ENCODE measurements around the gene BAZ2B.

- TF ChIP-seq LEF1 (IDR thresholded peaks at IDR 0.05; ENCODE audit: borderline replicate concordance) (no peak), SP1 (IDR thresholded peaks at IDR 0.05) (no peak), BHLHE40 (IDR thresholded peaks at IDR 0.05; ENCODE audit: borderline replicate concordance) (no peak), FOXM1 (IDR thresholded peaks at IDR 0.05; ENCODE audit: borderline replicate concordance) (no peak), ELF4 (IDR thresholded peaks at IDR 0.05) (no peak), NFRKB (IDR thresholded peaks at IDR 0.05) (no peak), FOXK2 (IDR thresholded peaks at IDR 0.05) (no peak), FOXA1 (IDR thresholded peaks at IDR 0.05) (no peak), L3MBTL2 (conservative IDR thresholded peaks at IDR 0.05) (no peak), ZNF384 (IDR thresholded peaks at IDR 0.05) (no peak), SUZ12 (IDR thresholded peaks at IDR 0.05) (no peak), ARNT (IDR thresholded peaks at IDR 0.05) (no peak), HDGF (IDR thresholded peaks at IDR 0.05; ENCODE audit: borderline replicate concordance) (no peak)
These were observed 70.3 kb downstream of the BAZ2B start for GRCh38 chr2:159546039-159546438.
